ENCODE results near the gene MICU2.

The MICU2 gene

DNA sequence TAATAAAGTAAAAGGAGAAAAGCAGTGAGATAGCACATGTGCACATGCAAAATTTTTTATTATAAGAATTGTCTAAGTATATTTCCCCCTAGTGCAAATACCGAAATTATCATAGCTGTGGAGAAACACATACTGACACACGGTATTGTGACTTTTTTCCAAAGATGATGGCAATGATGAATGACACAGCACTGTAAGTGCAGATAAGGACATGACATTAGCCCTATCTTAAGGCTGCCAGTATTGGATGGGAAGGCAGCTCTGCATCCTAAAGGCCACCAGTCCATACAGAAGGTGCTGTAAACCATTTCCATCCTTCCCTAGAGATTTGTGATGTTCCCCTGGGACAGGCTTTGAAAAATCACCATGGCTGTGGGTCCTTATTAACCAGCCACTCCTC lies 11.5 kb upstream of the MICU2 start:
- no peak overlapping the region for H3K4me3 ChIP-seq (replicated peaks; ENCODE audit: low read depth, low read length)
- TF ChIP-seq, protein P1, sequence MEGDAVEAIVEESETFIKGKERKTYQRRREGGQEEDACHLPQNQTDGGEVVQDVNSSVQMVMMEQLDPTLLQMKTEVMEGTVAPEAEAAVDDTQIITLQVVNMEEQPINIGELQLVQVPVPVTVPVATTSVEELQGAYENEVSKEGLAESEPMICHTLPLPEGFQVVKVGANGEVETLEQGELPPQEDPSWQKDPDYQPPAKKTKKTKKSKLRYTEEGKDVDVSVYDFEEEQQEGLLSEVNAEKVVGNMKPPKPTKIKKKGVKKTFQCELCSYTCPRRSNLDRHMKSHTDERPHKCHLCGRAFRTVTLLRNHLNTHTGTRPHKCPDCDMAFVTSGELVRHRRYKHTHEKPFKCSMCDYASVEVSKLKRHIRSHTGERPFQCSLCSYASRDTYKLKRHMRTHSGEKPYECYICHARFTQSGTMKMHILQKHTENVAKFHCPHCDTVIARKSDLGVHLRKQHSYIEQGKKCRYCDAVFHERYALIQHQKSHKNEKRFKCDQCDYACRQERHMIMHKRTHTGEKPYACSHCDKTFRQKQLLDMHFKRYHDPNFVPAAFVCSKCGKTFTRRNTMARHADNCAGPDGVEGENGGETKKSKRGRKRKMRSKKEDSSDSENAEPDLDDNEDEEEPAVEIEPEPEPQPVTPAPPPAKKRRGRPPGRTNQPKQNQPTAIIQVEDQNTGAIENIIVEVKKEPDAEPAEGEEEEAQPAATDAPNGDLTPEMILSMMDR (IDR thresholded peaks at IDR 0.05; ENCODE audit: low read depth, low read length, missing control alignments) = no peak
- DNase-seq (ENCODE audit: extremely low read depth, low read depth) = no peak

DNA sequence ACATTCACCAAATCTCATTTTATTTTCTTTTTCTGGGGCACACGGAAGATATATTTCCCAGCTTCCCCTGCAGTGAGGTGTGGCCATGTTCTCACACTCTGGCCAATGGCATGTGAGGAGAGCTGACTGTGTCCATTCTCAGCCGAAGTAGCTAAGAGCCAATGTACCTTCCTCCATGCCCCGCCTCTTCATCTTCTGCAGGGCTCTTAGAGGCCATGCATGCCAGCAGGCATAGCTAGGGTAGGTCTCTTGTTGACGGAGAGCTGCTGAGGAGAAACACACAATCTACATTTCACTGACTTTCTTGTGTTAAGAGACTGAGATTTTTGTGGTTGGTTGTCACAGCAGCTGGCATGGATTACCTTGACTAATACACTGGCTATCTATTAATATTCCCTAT lies 9.8 kb upstream of the MICU2 start:
- TF ChIP-seq, protein P1 (IDR thresholded peaks at IDR 0.05; ENCODE audit: low read depth, low read length, missing control alignments) = no peak
- DNase-seq (ENCODE audit: extremely low read depth, low read depth) = no peak
- H3K4me3 ChIP-seq (replicated peaks; ENCODE audit: low read depth, low read length) = no peak overlapping the region

DNA sequence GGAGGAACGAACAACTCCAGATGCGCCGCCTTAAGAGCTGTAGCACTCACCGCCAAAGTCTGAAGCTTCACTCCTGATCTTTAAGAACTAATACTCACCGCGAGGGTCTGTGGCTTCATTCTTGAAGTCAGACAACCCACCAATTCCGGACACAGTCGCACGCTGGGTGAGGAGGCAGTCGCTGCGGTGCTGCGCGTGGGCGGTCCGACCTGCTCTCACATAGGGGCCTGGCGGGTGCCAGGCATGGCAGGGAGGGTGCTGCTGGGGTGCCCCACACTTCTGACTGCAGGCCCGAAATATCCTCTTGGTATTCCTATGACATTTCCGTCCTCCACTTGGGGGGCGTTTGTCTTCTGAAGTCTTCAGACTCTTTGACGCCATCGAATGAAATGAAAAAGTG lies 7.4 kb upstream of the MICU2 start:
- TF ChIP-seq, protein P1 (IDR thresholded peaks at IDR 0.05; ENCODE audit: low read depth, low read length, missing control alignments) = no peak
- DNase-seq (ENCODE audit: extremely low read depth, low read depth) = no peak
- no peak overlapping the region for H3K4me3 ChIP-seq (replicated peaks; ENCODE audit: low read depth, low read length)

DNA sequence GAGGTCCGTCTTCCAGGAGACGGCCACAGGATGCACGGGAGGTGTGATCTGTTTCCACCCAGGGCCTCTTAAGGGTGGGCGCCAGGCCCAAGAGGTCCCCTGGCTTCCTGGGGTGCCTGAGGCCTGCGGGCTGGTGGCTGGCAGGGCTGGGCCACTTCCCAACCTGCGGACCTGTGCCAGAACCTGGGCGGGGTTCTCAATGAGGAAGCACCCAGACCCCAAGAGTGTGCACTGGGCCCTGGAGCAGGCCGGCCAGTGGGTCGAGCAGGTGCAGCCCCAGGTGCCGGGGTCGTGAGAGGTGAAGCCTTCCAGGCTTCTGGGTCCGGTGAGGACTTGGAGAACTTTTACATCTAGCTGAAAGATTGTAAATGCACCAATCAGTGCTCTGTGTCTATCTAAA lies 6.7 kb upstream of the MICU2 start:
- no peak for DNase-seq (ENCODE audit: extremely low read depth, low read depth)
- TF ChIP-seq, protein P1 (IDR thresholded peaks at IDR 0.05; ENCODE audit: low read depth, low read length, missing control alignments) = no peak
- no peak overlapping the region for H3K4me3 ChIP-seq (replicated peaks; ENCODE audit: low read depth, low read length)

DNA sequence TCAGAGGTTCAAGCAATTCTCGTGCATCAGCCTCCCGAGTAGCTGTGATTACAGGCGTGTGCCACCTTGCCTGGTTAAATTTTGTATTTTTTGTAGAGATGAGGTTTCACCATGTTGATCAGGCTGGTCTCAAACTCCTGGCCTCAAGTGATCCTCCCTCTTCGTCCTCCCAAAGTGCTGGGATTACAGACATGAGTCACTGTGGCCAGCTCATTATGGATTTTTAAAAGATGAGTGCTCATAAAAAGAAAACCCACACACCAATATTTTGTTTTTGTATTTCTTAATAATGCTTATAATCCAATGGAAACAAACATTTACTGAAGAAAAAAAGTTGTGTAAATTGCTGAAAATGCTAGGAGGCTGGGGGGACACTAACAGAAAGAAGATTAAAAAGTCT lies 5.0 kb upstream of the MICU2 start:
- no peak for DNase-seq (ENCODE audit: extremely low read depth, low read depth)
- no peak overlapping the region for H3K4me3 ChIP-seq (replicated peaks; ENCODE audit: low read depth, low read length)
- TF ChIP-seq, protein P1 (IDR thresholded peaks at IDR 0.05; ENCODE audit: low read depth, low read length, missing control alignments) = no peak

DNA sequence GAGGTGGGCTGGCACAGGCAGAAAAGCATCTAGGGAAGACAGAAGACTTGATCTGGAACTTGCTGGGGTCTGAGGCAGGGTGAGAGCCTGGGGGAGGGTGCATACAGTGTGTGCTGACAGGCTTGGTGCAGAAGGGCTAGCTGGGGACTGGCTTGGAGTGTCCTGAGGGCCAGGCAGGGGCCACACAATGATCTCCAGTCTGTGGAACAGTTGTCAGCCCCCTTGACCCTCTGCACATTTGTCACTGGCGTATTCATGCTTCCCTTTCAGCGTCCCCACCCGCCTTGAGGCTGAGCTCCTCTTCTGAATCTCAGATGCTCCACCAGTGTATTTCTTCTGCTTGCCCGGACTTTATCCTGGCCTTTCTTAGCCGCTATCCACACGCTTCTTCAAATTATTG lies 2.8 kb upstream of the MICU2 start:
- DNase-seq (ENCODE audit: extremely low read depth, low read depth) = no peak
- TF ChIP-seq, protein P1 (IDR thresholded peaks at IDR 0.05; ENCODE audit: low read depth, low read length, missing control alignments) = no peak
- H3K4me3 ChIP-seq (replicated peaks; ENCODE audit: low read depth, low read length) = no peak overlapping the region

DNA sequence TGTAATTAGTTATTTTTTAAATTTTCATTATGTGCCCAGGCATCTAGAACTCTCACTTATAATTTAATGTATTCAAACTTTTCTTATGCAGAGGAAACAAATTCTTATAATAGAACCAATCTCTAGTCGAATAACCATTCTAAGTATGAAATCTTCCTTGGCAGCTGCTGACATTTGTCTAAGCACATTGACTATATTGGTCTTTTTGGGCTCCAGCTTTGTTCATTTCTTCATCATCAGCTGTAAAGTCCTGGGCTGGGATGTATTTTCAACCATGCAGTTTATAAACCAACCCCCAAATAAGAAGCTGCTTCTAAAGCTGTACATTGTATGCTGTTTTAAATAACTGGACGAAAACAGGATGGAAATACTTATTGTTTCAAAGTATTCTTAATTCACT lies 2.3 kb upstream of the MICU2 start:
- no peak for DNase-seq (ENCODE audit: extremely low read depth, low read depth)
- H3K4me3 ChIP-seq (replicated peaks; ENCODE audit: low read depth, low read length) = no peak overlapping the region
- TF ChIP-seq, protein P1 (IDR thresholded peaks at IDR 0.05; ENCODE audit: low read depth, low read length, missing control alignments) = no peak

All from HFF-Myc (cell line).